K562 (cell line): ENCODE data around the gene STRIP1. TPM values are rescaled to one million over a fixed set of nuclear protein-coding genes. Genes with fewer than 3 reads are reported as not detected.
A peak's percentile ranks its signal among the peaks of the same experiment; 100 is the strongest.

Experiments
- ATAC-seq: fragments of 200-7000 bp; cut with Tn5 transposase; 3 replicates; pipeline ENCODE4 v1.9.1; 2020; ENCODE audit warnings: moderate library complexity
- BruUV-seq: library from RNA; stranded (reverse); fragments of 400-500 nt; replicated peaks from 2 replicates; lab custom pipeline; 2021; lab: Mats Ljungman, UMichigan
- CTCF ChIA-PET: fragments of 300-600 bp; formaldehyde crosslinking; extraction: SDS; loops from one replicate; lab custom pipeline; 2021; ENCODE audit warnings: low intra/inter-chr PET ratio; lab: Yijun Ruan, JAX
- POLR2A ChIA-PET: fragments of 300-600, 350-650 bp; sonication (Branson Sonifier 250); formaldehyde crosslinking; extraction: SDS; loops from one replicate; lab custom pipeline; 2021; ENCODE audit warnings: antibody characterized with exemption, inconsistent platforms; lab: Yijun Ruan, JAX
- DNase-seq, 4 experiments: peaks; one replicate each; pipeline versions ENCODE4 v3.0.0 to v3.0.0-alpha.2; 2011 to 2018; ENCODE audit warnings: low spot score in 3 of 4, mixed read lengths in 3 of 4; ENCODE audit errors: extremely low read depth in 1 of 4
- FAIRE-seq: peaks from 2 replicates; lab custom pipeline; 2011; peaks lifted over from hg19 to GRCh38; lab: Jason Lieb, UNC
- H2AFZ ChIP-seq: 2 replicates; pipeline ENCODE4 v1.6.0; 2011; ENCODE audit warnings: low read depth, low read length, control low read depth, inconsistent platforms
- H3K27ac ChIP-seq: fragments of 200-600 bp; 3 replicates; pipeline ENCODE4 v1.8.0; 2011; ENCODE audit warnings: low read depth, mild to moderate bottlenecking, control low read depth, inconsistent platforms, low read length, moderate library complexity, mixed read lengths; ENCODE audit errors: extremely low read depth
- H3K27me3 ChIP-seq, 2 experiments: fragments of 300-600 bp in 1 of 2; 2 replicates in 1 of 2; 3 replicates in 1 of 2; pipeline versions ENCODE4 v1.6.0 to v1.8.0; 2011; ENCODE audit warnings: inconsistent platforms in 2 of 2, low read length in 2 of 2, mild to moderate bottlenecking in 1 of 2, mixed read lengths in 1 of 2, moderate library complexity in 1 of 2; ENCODE audit not compliant: control insufficient read depth in 2 of 2, insufficient read depth in 2 of 2
- H3K36me3 ChIP-seq: fragments of 300-600 bp; 3 replicates; pipeline ENCODE4 v1.8.0; 2011; ENCODE audit warnings: mild to moderate bottlenecking, low read length, inconsistent platforms; ENCODE audit not compliant: control insufficient read depth, insufficient read depth
- H3K4me1 ChIP-seq, 2 experiments: fragments of 200-600 bp in 1 of 2; replicated peaks in 1 of 2; 2 replicates in 1 of 2; 3 replicates in 1 of 2; pipeline versions ENCODE4 v1.5.1 to v1.8.0; 2011; ENCODE audit warnings: inconsistent platforms in 2 of 2, low read length in 2 of 2, mild to moderate bottlenecking in 1 of 2, mixed read lengths in 1 of 2, moderate library complexity in 1 of 2; ENCODE audit not compliant: control insufficient read depth in 2 of 2, insufficient read depth in 2 of 2
- H3K4me2 ChIP-seq: 2 replicates; pipeline ENCODE4 v1.6.1; 2011; ENCODE audit warnings: low read length, control low read depth, inconsistent platforms, mixed read lengths; ENCODE audit not compliant: insufficient read depth
- H3K4me3 ChIP-seq: fragments of 200-600 bp; sonication (generic), shearing (Covaris generic); 2 replicates; pipeline ENCODE4 v1.5.1; 2016; ENCODE audit warnings: control low read depth, inconsistent platforms
- H3K79me2 ChIP-seq: fragments of 200-600 bp; 3 replicates; pipeline ENCODE4 v1.8.0; 2011; ENCODE audit warnings: low read length, inconsistent platforms; ENCODE audit not compliant: control insufficient read depth, insufficient read depth
- H3K9ac ChIP-seq, 2 experiments: 2 replicates each; pipeline versions ENCODE4 v1.6.0 to v1.6.1; 2011; ENCODE audit warnings: low read depth in 2 of 2, low read length in 2 of 2, control low read depth in 1 of 2, inconsistent platforms in 1 of 2, mild to moderate bottlenecking in 1 of 2, mixed read lengths in 1 of 2; ENCODE audit not compliant: insufficient read depth in 1 of 2
- H3K9me1 ChIP-seq: one replicate; pipeline ENCODE4 v1.6.0; 2011; ENCODE audit warnings: inconsistent platforms, mild to moderate bottlenecking, low read length, moderate library complexity; ENCODE audit not compliant: control insufficient read depth, insufficient read depth
- H3K9me3 ChIP-seq: replicated peaks from 2 replicates; pipeline ENCODE4 v1.5.1; 2011; ENCODE audit warnings: low read depth, low read length, inconsistent platforms; ENCODE audit not compliant: control insufficient read depth, insufficient read depth
- H4K20me1 ChIP-seq: replicated peaks from 2 replicates; pipeline ENCODE4 v1.6.1; 2011; ENCODE audit warnings: low read length, inconsistent platforms, mixed read lengths; ENCODE audit not compliant: control insufficient read depth, insufficient read depth
- ADNP ChIP-seq: fragments of 200-800 bp; sonication (Bioruptor generic); IDR thresholded peaks from 2 replicates; pipeline ENCODE4 v1.6.1; 2016; ENCODE audit warnings: missing genetic modification characterization, missing compliant biosample characterization
- BCOR ChIP-seq: fragments of 450-650 bp; IDR thresholded peaks from 2 replicates; pipeline ENCODE4 v1.6.1; 2016
- CBX2 ChIP-seq: fragments of 200-600 bp; sonication (generic); IDR thresholded peaks from one replicate; pipeline ENCODE4 v1.6.1; 2012; ENCODE audit warnings: mild to moderate bottlenecking, low read length, inconsistent platforms; ENCODE audit not compliant: insufficient read depth, poor library complexity, severe bottlenecking
- KDM1A ChIP-seq, 2 experiments: fragments of 450-650 bp; IDR thresholded peaks; 2 replicates each; pipeline ENCODE4 v1.6.1; 2016; ENCODE audit warnings: mild to moderate bottlenecking in 2 of 2
- MEF2D ChIP-seq: conservative IDR thresholded peaks from 2 replicates; pipeline ENCODE4 v1.6.1; 2016; ENCODE audit warnings: low read depth, missing genetic modification characterization, missing compliant biosample characterization
- POLR2A ChIP-seq: fragments of 450-650 bp; conservative IDR thresholded peaks from 2 replicates; pipeline ENCODE4 v1.6.1; 2016
- RBM25 ChIP-seq: fragments of 200-400 bp; formaldehyde crosslinking; IDR thresholded peaks from 2 replicates; pipeline ENCODE4 v1.6.1; 2018; ENCODE audit warnings: low read length, low read depth, moderate library complexity; ENCODE audit not compliant: severe bottlenecking
- ZKSCAN3 ChIP-seq: fragments of 250-450 bp; sonication (Bioruptor Pico); IDR thresholded peaks from 2 replicates; pipeline ENCODE4 v1.4.0; 2020
- ZNF316 ChIP-seq: fragments of 450-650 bp; IDR thresholded peaks from 2 replicates; pipeline ENCODE4 v1.6.1; 2016
- ZNF696 ChIP-seq: fragments of 250-450 bp; sonication (Bioruptor Pico); conservative IDR thresholded peaks from 2 replicates; pipeline ENCODE4 v1.4.0; 2020; ENCODE audit warnings: mild to moderate bottlenecking, moderate library complexity
- WGBS: fragments of 100-300 bp; shearing (Covaris generic); methylation state at CpG from one replicate; pipeline ENCODE4 v1.1.6; 2016; ENCODE audit warnings: low coverage, mixed read lengths; ENCODE audit not compliant: insufficient coverage; ENCODE audit errors: missing lambda C conversion rate; 5-methylcytosine and 5-hydroxymethylcytosine counted together
- in situ Hi-C: fragments of 300-500 bp; cut with MboI; formaldehyde crosslinking; loops from 4 replicates; pipeline ENCODE4 v1.15.0; 2018; ENCODE audit warnings: inconsistent platforms, mixed read lengths
- intact Hi-C: fragments of 100-400 bp; cut with micrococcal nuclease; formaldehyde crosslinking; loops from 2 replicates; pipeline ENCODE4 v1.14.2; 2022
- polyA plus RNA-seq, 8 experiments: library from polyadenylated mRNA; depleted of rRNA in 4 of 8; stranded (reverse) in 5 of 8; unstranded in 3 of 8; fragments of >200 nt; fragmentation: Nextera tagmentation in 2 of 8; fragmentation: Illumina TruSeq in 1 of 8; extraction: Ambion mirVana in 2 of 8; extraction: Trizol in 1 of 8; gene quantifications; 2 replicates each; pipeline versions ENCODE4 v1.2.1 to v1.2.3, GENCODE V29; 2011 to 2014; ENCODE audit warnings: inconsistent platforms in 1 of 8, missing spikeins in 1 of 8
- total RNA-seq, 7 experiments: library from RNA; depleted of rRNA in 6 of 7; stranded (reverse); fragments of >200 nt in 6 of 7; fragmentation: Illumina TruSeq in 2 of 7; extraction: Trizol in 2 of 7; gene quantifications; 2 replicates each; pipeline versions ENCODE4 v1.2.1 to v1.2.3, GENCODE V29; 2011 to 2021; ENCODE audit warnings: low replicate concordance in 1 of 7
- TF ChIP-seq, protein P1 (sequence below): fragments of 250-450 bp; sonication (Bioruptor Pico); IDR thresholded peaks from 2 replicates; pipeline ENCODE4 v1.4.0; 2020; ENCODE audit warnings: borderline replicate concordance
- TF ChIP-seq, protein P2 (sequence below), 2 experiments: fragments of 250-450 bp in 1 of 2; fragments of 450-650 bp in 1 of 2; sonication (Bioruptor Pico) in 1 of 2; IDR thresholded peaks; 2 replicates each; pipeline versions ENCODE4 v1.6.1 to v1.8.0; 2016 to 2021; ENCODE audit warnings: mild to moderate bottlenecking in 2 of 2, moderate library complexity in 2 of 2, missing compliant biosample characterization in 1 of 2, missing genetic modification characterization in 1 of 2
- TF ChIP-seq, protein P3 (sequence below), 3 experiments: fragments of 200-800 bp in 1 of 3; fragments of 250-450 bp in 1 of 3; fragments of 450-650 bp in 1 of 3; sonication (Bioruptor Pico) in 1 of 3; sonication (Bioruptor generic) in 1 of 3; formaldehyde crosslinking in 1 of 3; IDR thresholded peaks; 2 replicates each; pipeline versions ENCODE4 v1.6.1 to v1.8.0; 2016 to 2022; ENCODE audit warnings: mild to moderate bottlenecking in 2 of 3, missing genetic modification characterization in 2 of 3, missing compliant biosample characterization in 1 of 3, moderate library complexity in 1 of 3

The STRIP1 gene
- total and polyA plus RNA-seq, 9 of the 15 experiments (the other 6 are each of a cell fraction or from before 2014, with no cell fraction given) = 9.9 to 42.3 (median 32.0) TPM

DNA sequence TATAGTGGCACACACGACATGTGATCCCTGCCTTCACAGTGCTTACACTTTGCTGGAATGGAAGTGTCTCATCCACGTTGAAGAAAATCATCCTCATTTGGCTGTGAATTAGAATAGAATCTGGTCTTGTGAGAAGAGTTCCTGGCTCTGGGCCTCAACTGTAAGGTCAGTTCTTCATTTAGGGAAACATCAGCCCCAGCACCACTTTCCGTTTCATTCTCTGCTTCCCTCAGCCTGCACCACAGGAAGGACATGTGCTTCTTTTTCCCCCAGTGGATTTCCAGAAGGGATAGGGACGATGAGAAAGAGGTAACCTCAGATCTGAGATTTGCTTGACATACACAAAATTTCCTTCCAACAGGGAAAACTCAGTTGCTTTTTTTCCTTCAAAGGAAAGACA is 39.7 kb downstream of the STRIP1 start (continued):
- TF ChIP-seq CBX2 (no peak), POLR2A (no peak), MEF2D (no peak), ZNF696 (CRISPR knock-in tag) (no peak), ZKSCAN3 (CRISPR knock-in tag) (no peak)

- Histone ChIP-seq H3K27me3 (peaks cover 6 to 41% of the 10 kb centered on the region in 2 experiments), H3K9me1 (no peaks in the 10 kb centered on the region), H3K79me2 (no peaks in the 10 kb centered on the region), H3K9ac (no peak overlapping the region), H3K4me3 (no peak overlapping the region), H3K36me3 (no peaks in the 10 kb centered on the region), H2AFZ (no peak overlapping the region), H3K27ac (no peak overlapping the region), H3K9me3 (no peaks in the 10 kb centered on the region), H3K4me1 (no peaks in the 10 kb centered on the region), H4K20me1 (no peaks in the 10 kb centered on the region), H3K4me2 (no peak overlapping the region)
- POLR2A ChIA-PET = interaction anchor here (0.7 to 1.1 kb wide), 3 partner anchors 12 to 25 kb away, joined by 3 to 4 read pairs (median 3); no protein-coding TSS in a partner anchor
- no TSS peak for BruUV-seq
- TF ChIP-seq, protein P1, sequence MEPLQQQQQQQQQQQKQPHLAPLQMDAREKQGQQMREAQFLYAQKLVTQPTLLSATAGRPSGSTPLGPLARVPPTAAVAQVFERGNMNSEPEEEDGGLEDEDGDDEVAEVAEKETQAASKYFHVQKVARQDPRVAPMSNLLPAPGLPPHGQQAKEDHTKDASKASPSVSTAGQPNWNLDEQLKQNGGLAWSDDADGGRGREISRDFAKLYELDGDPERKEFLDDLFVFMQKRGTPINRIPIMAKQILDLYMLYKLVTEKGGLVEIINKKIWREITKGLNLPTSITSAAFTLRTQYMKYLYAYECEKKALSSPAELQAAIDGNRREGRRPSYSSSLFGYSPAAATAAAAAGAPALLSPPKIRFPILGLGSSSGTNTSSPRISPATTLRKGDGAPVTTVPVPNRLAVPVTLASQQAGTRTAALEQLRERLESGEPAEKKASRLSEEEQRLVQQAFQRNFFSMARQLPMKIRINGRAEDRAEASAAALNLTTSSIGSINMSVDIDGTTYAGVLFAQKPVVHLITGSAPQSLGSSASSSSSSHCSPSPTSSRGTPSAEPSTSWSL (CRISPR knock-in tag) = no peak
- TF ChIP-seq, protein P2, sequence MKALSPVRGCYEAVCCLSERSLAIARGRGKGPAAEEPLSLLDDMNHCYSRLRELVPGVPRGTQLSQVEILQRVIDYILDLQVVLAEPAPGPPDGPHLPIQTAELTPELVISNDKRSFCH (CRISPR knock-in tag; IDR thresholded peaks at IDR 0.05) = no peak
- TF ChIP-seq, protein P2 (tag; IDR thresholded peaks at IDR 0.05) = no peak
- peak in 1 of 2 experiments; percentile 38; a peak in 1 of 4 replicates for TF ChIP-seq KDM1A (IDR thresholded peaks at IDR 0.05)
- TF ChIP-seq BCOR = peak; percentile 74; the same call in 1 of the 2 replicates
- TF ChIP-seq ZNF316 = peak; percentile 40; the same call in 1 of the 2 replicates
- TF ChIP-seq ADNP (tag) = peak; percentile 56; the same call in 1 of the 2 replicates
- TF ChIP-seq, protein P3, sequence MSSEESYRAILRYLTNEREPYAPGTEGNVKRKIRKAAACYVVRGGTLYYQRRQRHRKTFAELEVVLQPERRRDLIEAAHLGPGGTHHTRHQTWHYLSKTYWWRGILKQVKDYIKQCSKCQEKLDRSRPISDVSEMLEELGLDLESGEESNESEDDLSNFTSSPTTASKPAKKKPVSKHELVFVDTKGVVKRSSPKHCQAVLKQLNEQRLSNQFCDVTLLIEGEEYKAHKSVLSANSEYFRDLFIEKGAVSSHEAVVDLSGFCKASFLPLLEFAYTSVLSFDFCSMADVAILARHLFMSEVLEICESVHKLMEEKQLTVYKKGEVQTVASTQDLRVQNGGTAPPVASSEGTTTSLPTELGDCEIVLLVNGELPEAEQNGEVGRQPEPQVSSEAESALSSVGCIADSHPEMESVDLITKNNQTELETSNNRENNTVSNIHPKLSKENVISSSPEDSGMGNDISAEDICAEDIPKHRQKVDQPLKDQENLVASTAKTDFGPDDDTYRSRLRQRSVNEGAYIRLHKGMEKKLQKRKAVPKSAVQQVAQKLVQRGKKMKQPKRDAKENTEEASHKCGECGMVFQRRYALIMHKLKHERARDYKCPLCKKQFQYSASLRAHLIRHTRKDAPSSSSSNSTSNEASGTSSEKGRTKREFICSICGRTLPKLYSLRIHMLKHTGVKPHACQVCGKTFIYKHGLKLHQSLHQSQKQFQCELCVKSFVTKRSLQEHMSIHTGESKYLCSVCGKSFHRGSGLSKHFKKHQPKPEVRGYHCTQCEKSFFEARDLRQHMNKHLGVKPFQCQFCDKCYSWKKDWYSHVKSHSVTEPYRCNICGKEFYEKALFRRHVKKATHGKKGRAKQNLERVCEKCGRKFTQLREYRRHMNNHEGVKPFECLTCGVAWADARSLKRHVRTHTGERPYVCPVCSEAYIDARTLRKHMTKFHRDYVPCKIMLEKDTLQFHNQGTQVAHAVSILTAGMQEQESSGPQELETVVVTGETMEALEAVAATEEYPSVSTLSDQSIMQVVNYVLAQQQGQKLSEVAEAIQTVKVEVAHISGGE (CRISPR knock-in tag; IDR thresholded peaks at IDR 0.05) = no peak
- peak; percentile 87 for TF ChIP-seq RBM25
- no peak for DNase-seq
- WGBS = 8% methylated on average over 3 of the region's 3 CpGs
- in situ Hi-C loops (no loop called here), intact Hi-C loops (no loop called here)
- CTCF ChIA-PET = no interaction called here
- ATAC-seq = no peak
- FAIRE-seq = no peak
Observed at GRCh38 chr1:110076789-110077500, 42.5 kb downstream of the STRIP1 start.
